Endothelial cell of umbilical vein (primary cell): ENCODE results near the gene HDAC9.

Experiments used
- EZH2 ChIP-seq: IDR thresholded peaks from 2 replicates; pipeline ENCODE4 v1.6.1; 2012; ENCODE audit warnings: borderline replicate concordance, low read depth, mild to moderate bottlenecking, moderate library complexity, low read length, inconsistent platforms; ENCODE audit not compliant: severe bottlenecking
- POLR2A ChIP-seq: IDR thresholded peaks from 2 replicates; pipeline ENCODE4 v1.6.1; 2012; ENCODE audit warnings: low read depth, mild to moderate bottlenecking, control low read depth, low read length
- POLR2AphosphoS5 ChIP-seq: IDR thresholded peaks from 2 replicates; pipeline ENCODE4 v1.6.1; 2012; ENCODE audit warnings: low read depth, mild to moderate bottlenecking, control low read depth, low read length, moderate library complexity; ENCODE audit not compliant: insufficient read depth
- TF ChIP-seq, protein P1 (sequence below), 2 donors: IDR thresholded peaks; 1 replicate in 1 of 2; 2 replicates in 1 of 2; pipeline ENCODE4 v1.5.1; 2011; ENCODE audit warnings: low read length in 2 of 2, mild to moderate bottlenecking in 2 of 2, moderate library complexity in 2 of 2, control low read depth in 1 of 2, inconsistent platforms in 1 of 2, low read depth in 1 of 2; ENCODE audit not compliant: insufficient read depth in 1 of 2; ENCODE audit errors: extremely low read depth in 1 of 2

GRCh38 chr7:18948521-18948920 is 453.0 kb downstream of the HDAC9 start:
- TF ChIP-seq POLR2AphosphoS5: no peak
- TF ChIP-seq, protein P1, sequence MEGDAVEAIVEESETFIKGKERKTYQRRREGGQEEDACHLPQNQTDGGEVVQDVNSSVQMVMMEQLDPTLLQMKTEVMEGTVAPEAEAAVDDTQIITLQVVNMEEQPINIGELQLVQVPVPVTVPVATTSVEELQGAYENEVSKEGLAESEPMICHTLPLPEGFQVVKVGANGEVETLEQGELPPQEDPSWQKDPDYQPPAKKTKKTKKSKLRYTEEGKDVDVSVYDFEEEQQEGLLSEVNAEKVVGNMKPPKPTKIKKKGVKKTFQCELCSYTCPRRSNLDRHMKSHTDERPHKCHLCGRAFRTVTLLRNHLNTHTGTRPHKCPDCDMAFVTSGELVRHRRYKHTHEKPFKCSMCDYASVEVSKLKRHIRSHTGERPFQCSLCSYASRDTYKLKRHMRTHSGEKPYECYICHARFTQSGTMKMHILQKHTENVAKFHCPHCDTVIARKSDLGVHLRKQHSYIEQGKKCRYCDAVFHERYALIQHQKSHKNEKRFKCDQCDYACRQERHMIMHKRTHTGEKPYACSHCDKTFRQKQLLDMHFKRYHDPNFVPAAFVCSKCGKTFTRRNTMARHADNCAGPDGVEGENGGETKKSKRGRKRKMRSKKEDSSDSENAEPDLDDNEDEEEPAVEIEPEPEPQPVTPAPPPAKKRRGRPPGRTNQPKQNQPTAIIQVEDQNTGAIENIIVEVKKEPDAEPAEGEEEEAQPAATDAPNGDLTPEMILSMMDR (IDR thresholded peaks at IDR 0.05; ENCODE audit: extremely low read depth in 1 of 2, insufficient read depth in 1 of 2, low read depth in 1 of 2, low read length in 2 of 2): no peak
- no peak for TF ChIP-seq EZH2
- TF ChIP-seq POLR2A: no peak
